Liver (tissue), 9 donors: ENCODE results near the gene RNU7-1. TPM values are rescaled to one million over a fixed set of nuclear protein-coding genes. Genes with fewer than 3 reads are reported as not detected.

Source experiments
- DNase-seq: peaks from one replicate; pipeline ENCODE4 v3.0.0-alpha.2; 2017; ENCODE audit warnings: low spot score
- H3K27ac ChIP-seq, 2 donors: one replicate each; pipeline ENCODE4 v1.7.0; 2013; ENCODE audit warnings: inconsistent platforms in 2 of 2, low read length in 2 of 2, control low read depth in 1 of 2, low read depth in 1 of 2, mild to moderate bottlenecking in 1 of 2
- H3K27me3 ChIP-seq, 4 donors: one replicate each; pipeline versions ENCODE4 v1.6.1 to v1.7.0; 2013; ENCODE audit warnings: low read length in 3 of 4, inconsistent platforms in 1 of 4, mild to moderate bottlenecking in 1 of 4, moderate library complexity in 1 of 4; ENCODE audit not compliant: control insufficient read depth in 4 of 4, insufficient read depth in 4 of 4
- H3K36me3 ChIP-seq, 4 donors: one replicate each; pipeline versions ENCODE4 v1.6.1 to v1.7.0; 2013; ENCODE audit warnings: low read length in 3 of 4, mild to moderate bottlenecking in 3 of 4, low read depth in 1 of 4, moderate library complexity in 1 of 4; ENCODE audit not compliant: control insufficient read depth in 4 of 4, insufficient read depth in 3 of 4
- H3K4me1 ChIP-seq, 4 donors: one replicate each; pipeline versions ENCODE4 v1.6.1 to v1.7.0; 2013; ENCODE audit warnings: low read length in 3 of 4, mild to moderate bottlenecking in 3 of 4, moderate library complexity in 1 of 4; ENCODE audit not compliant: control insufficient read depth in 4 of 4, insufficient read depth in 4 of 4
- H3K4me3 ChIP-seq, 3 donors: one replicate each; pipeline versions ENCODE4 v1.6.1 to v1.7.0; 2013; ENCODE audit warnings: low read length in 3 of 3, control low read depth in 1 of 3, low read depth in 1 of 3, mild to moderate bottlenecking in 1 of 3
- H3K9ac ChIP-seq, 2 donors: one replicate each; pipeline ENCODE4 v1.7.0; 2013; ENCODE audit warnings: low read length in 2 of 2, mild to moderate bottlenecking in 2 of 2, moderate library complexity in 2 of 2, control low read depth in 1 of 2, low read depth in 1 of 2
- H3K9me3 ChIP-seq, 4 donors: one replicate each; pipeline versions ENCODE4 v1.6.1 to v1.7.0; 2013; ENCODE audit warnings: low read length in 3 of 4; ENCODE audit not compliant: control insufficient read depth in 4 of 4
- CTCF ChIP-seq: fragments of 150-350 bp; IDR thresholded peaks from 2 replicates; pipeline ENCODE4 v1.5.1; 2017; ENCODE audit warnings: improper control_type of control experiment, low read depth, low read length; ENCODE audit not compliant: missing input control
- EGR1 ChIP-seq, 2 donors: IDR thresholded peaks; 2 replicates each; pipeline ENCODE4 v1.6.1; 2016 to 2018; ENCODE audit warnings: antibody characterized with exemption in 2 of 2, low read depth in 2 of 2
- FOXA1 ChIP-seq: IDR thresholded peaks from 2 replicates; pipeline ENCODE4 v1.6.1; 2016; ENCODE audit warnings: antibody characterized with exemption
- FOXA2 ChIP-seq: IDR thresholded peaks from 2 replicates; pipeline ENCODE4 v1.6.1; 2016; ENCODE audit warnings: antibody characterized with exemption
- GABPA ChIP-seq, 2 donors: IDR thresholded peaks in 1 of 2; conservative IDR thresholded peaks in 1 of 2; 2 replicates each; pipeline ENCODE4 v1.6.1; 2016; ENCODE audit warnings: antibody characterized with exemption in 2 of 2, mild to moderate bottlenecking in 1 of 2, moderate library complexity in 1 of 2
- HNF4A ChIP-seq, 2 donors: conservative IDR thresholded peaks; 2 replicates each; pipeline ENCODE4 v1.6.1; 2016; ENCODE audit warnings: antibody characterized with exemption in 2 of 2, mild to moderate bottlenecking in 2 of 2
- HNF4G ChIP-seq: IDR thresholded peaks from 2 replicates; pipeline ENCODE4 v1.6.1; 2016; ENCODE audit warnings: antibody characterized with exemption
- MAX ChIP-seq: IDR thresholded peaks from 2 replicates; pipeline ENCODE4 v1.6.1; 2016; ENCODE audit warnings: antibody characterized with exemption
- RAD21 ChIP-seq, 2 donors: IDR thresholded peaks; 2 replicates each; pipeline ENCODE4 v1.6.1; 2016; ENCODE audit warnings: antibody characterized with exemption in 2 of 2, mild to moderate bottlenecking in 2 of 2
- RXRA ChIP-seq, 2 donors: IDR thresholded peaks; 2 replicates each; pipeline ENCODE4 v1.6.1; 2017 to 2018; ENCODE audit warnings: antibody characterized with exemption in 2 of 2, mild to moderate bottlenecking in 1 of 2
- SP1 ChIP-seq: IDR thresholded peaks from 2 replicates; pipeline ENCODE4 v1.6.1; 2018; ENCODE audit warnings: antibody characterized with exemption, mild to moderate bottlenecking
- TAF1 ChIP-seq: conservative IDR thresholded peaks from 2 replicates; pipeline ENCODE4 v1.6.1; 2016; ENCODE audit warnings: antibody characterized with exemption, mild to moderate bottlenecking
- YY1 ChIP-seq: IDR thresholded peaks from 2 replicates; pipeline ENCODE4 v1.6.1; 2016; ENCODE audit warnings: antibody characterized with exemption, mild to moderate bottlenecking
- WGBS: extraction: QIAGEN DNeasy Blood & Tissue Kit; methylation state at CpG from one replicate; pipeline ENCODE4 v1.1.7; 2013; 5-methylcytosine and 5-hydroxymethylcytosine counted together
- polyA plus RNA-seq, 2 donors: library from polyadenylated mRNA; stranded (reverse) in 1 of 2; unstranded in 1 of 2; fragments of 200-250 nt in 1 of 2; fragments of >200 nt in 1 of 2; fragmentation: Nextera tagmentation in 1 of 2; extraction: Ambion mirVana in 1 of 2; gene quantifications; one replicate each; pipeline versions ENCODE4 v1.2.1 to v1.2.3, GENCODE V29; 2013 to 2015
- total RNA-seq, 2 donors: library from RNA; depleted of rRNA; stranded (reverse); fragments of >200 nt; gene quantifications; one replicate each; pipeline ENCODE4 v1.2.3, GENCODE V29; 2014
- TF ChIP-seq, protein P1 (sequence below): IDR thresholded peaks from 2 replicates; pipeline ENCODE4 v1.6.1; 2016; ENCODE audit warnings: antibody characterized with exemption
- TF ChIP-seq, protein P2 (sequence below): IDR thresholded peaks from 2 replicates; pipeline ENCODE4 v1.6.1; 2016; ENCODE audit warnings: antibody characterized with exemption
- TF ChIP-seq, protein P3 (sequence below): IDR thresholded peaks from 2 replicates; pipeline ENCODE4 v1.6.1; 2016; ENCODE audit warnings: antibody characterized with exemption, mild to moderate bottlenecking
- donor health status: healthy.
- donor health status: healthy.
- donor health status: healthy.
- donor health status: healthy.
- donor health status: healthy.

Gene RNU7-1
- total and polyA plus RNA-seq, 4 donors: not detected

DNA sequence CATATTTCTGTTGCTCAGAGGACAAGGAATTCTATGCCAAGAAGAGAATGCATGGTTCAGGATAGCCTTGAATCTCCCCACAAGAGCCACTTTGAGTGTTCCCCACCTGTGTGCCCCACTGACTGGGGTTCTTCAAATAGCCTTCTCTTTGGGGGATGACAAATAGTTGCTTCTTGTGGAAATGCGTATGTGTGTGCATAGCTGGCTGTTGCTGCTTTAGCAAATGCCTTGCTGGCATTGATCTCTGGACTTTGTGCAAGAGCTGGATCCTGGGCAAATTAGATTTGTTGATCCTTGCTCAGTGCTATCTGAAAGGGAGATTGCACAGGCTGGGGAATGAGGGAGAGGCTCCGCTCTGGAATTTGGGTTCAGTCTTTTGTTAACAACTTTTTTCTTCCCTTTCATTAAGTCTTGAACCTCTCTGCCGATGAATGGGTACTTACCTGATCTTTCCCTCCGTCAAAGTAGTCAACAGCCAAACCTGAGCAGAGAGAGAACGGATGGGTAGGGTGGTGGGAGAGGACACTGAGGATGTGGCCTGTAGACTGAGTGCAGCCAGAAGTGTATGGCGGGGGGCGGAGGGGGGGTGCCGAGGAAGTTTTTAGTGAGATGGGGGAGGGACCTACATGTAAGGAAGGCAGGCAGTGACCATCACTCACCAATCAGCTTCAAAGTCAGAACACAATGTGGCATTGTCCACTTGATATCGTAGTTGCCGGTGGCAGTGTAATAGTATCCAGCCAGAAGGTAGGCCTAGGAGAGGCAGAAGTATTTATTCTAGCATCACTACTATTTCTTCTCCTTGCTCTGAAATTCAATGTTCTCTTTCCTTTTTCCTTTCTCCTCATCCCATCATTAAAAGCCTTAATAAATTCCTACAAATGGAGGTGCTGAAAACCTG, 37.8 kb downstream of the RNU7-1 start (continued):
- TF ChIP-seq EGR1 (IDR thresholded peaks at IDR 0.05; ENCODE audit: low read depth in 2 of 2): no peak
- peak in 1 of 2 donors; percentile 74 for TF ChIP-seq GABPA (IDR thresholded peaks at IDR 0.05 in 1 of 2, conservative IDR thresholded peaks at IDR 0.05 in 1 of 2)
- TF ChIP-seq YY1: peak; percentile 60
- peak; percentile 66 for TF ChIP-seq MAX

DNA sequence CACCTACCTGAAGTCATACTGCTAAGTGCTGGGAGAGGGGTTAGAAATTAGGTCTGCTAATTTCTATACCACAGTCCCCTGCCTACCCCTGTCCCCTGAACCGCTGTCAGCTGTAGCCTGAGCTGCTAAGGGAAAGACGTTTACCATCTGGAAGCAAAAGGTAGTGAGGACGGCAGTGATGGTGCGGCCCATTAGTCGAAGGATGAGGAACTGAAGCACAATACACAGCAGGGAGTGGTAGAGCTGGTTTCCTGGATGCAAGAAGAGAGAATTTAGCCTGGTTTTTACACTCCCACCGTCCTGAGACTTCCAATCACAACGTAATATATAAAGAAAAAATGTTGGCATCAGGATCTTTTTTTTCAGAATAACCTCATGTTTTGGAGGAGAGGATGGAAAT, 38.9 kb downstream of the RNU7-1 start:
- Histone ChIP-seq H3K4me1 (peaks cover 4 to 28% (median 25%) of the 10 kb centered on the region in 4 donors), H3K4me3 (no peak overlapping the region), H3K27me3 (no peaks in the 10 kb centered on the region), H3K27ac (no peak overlapping the region), H3K9ac (no peak overlapping the region), H3K36me3 (peaks cover 0 to 48% (median 37%) of the 10 kb centered on the region in 4 donors), H3K9me3 (no peaks in the 10 kb centered on the region)
- 93% methylated on average over 7 of the region's 7 CpGs for WGBS
- no peak for DNase-seq
- TF ChIP-seq MAX (no peak), HNF4A (conservative IDR thresholded peaks at IDR 0.05) (no peak), CTCF (no peak), YY1 (no peak), HNF4G (no peak), SP1 (no peak), FOXA2 (no peak), GABPA (IDR thresholded peaks at IDR 0.05 in 1 of 2, conservative IDR thresholded peaks at IDR 0.05 in 1 of 2) (no peak), TAF1 (no peak), RXRA (IDR thresholded peaks at IDR 0.05) (no peak), FOXA1 (no peak), RAD21 (IDR thresholded peaks at IDR 0.05) (no peak)
- TF ChIP-seq, protein P1, sequence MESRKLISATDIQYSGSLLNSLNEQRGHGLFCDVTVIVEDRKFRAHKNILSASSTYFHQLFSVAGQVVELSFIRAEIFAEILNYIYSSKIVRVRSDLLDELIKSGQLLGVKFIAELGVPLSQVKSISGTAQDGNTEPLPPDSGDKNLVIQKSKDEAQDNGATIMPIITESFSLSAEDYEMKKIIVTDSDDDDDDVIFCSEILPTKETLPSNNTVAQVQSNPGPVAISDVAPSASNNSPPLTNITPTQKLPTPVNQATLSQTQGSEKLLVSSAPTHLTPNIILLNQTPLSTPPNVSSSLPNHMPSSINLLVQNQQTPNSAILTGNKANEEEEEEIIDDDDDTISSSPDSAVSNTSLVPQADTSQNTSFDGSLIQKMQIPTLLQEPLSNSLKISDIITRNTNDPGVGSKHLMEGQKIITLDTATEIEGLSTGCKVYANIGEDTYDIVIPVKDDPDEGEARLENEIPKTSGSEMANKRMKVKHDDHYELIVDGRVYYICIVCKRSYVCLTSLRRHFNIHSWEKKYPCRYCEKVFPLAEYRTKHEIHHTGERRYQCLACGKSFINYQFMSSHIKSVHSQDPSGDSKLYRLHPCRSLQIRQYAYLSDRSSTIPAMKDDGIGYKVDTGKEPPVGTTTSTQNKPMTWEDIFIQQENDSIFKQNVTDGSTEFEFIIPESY: no peak
- TF ChIP-seq, protein P2, sequence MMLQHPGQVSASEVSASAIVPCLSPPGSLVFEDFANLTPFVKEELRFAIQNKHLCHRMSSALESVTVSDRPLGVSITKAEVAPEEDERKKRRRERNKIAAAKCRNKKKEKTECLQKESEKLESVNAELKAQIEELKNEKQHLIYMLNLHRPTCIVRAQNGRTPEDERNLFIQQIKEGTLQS: no peak
- TF ChIP-seq, protein P3, sequence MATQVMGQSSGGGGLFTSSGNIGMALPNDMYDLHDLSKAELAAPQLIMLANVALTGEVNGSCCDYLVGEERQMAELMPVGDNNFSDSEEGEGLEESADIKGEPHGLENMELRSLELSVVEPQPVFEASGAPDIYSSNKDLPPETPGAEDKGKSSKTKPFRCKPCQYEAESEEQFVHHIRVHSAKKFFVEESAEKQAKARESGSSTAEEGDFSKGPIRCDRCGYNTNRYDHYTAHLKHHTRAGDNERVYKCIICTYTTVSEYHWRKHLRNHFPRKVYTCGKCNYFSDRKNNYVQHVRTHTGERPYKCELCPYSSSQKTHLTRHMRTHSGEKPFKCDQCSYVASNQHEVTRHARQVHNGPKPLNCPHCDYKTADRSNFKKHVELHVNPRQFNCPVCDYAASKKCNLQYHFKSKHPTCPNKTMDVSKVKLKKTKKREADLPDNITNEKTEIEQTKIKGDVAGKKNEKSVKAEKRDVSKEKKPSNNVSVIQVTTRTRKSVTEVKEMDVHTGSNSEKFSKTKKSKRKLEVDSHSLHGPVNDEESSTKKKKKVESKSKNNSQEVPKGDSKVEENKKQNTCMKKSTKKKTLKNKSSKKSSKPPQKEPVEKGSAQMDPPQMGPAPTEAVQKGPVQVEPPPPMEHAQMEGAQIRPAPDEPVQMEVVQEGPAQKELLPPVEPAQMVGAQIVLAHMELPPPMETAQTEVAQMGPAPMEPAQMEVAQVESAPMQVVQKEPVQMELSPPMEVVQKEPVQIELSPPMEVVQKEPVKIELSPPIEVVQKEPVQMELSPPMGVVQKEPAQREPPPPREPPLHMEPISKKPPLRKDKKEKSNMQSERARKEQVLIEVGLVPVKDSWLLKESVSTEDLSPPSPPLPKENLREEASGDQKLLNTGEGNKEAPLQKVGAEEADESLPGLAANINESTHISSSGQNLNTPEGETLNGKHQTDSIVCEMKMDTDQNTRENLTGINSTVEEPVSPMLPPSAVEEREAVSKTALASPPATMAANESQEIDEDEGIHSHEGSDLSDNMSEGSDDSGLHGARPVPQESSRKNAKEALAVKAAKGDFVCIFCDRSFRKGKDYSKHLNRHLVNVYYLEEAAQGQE: no peak
